ENCODE data around the gene GRIN2A.
A peak's percentile ranks its signal among the peaks of the same experiment; 100 is the strongest.

Gene GRIN2A

DNA sequence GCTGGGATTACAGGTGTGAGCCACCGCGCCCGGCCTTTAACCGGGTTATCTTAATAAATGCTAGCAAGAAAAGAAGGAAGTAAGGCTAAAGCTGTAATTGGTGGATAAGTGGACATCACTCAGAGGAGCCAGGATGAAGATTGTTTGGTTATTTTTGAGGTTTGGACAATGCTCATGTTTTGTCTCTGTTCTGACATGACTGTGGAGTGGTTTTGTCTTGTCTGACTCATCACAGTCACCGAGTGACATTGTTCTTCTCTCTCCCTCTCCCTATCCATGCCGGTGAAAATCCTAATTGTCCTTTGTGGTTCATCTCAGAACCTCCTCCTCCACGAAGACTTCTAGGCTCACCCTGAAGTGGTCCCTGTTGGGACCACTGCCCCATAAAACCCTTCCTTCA, 23.5 kb upstream of the GRIN2A start:
- DNase-seq: no peak
- TF ChIP-seq POLR2A (IDR thresholded peaks at IDR 0.05; ENCODE audit: low read length) (no peak), GATA1 (IDR thresholded peaks at IDR 0.05; ENCODE audit: low read depth, low read length) (no peak)

DNA sequence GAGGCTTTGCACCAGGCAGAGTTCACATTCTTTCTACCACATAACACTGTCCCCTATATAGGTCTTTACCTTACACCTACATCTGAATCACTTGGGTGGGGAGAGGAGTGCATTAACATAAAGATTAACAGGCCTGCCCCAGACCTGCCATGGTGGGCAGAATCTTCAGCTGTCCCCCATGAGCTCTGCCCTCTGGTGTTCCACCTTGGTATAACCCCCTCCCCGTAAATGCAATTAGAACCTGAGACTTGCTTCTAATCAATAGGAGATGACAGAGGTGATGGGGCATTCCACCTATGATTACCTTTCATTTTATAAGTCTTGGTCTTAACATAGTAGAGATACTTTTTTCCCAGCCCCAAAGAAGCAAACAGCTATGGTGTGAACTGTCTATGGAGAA, 20.4 kb upstream of the GRIN2A start:
- no peak for TF ChIP-seq GATA1 (IDR thresholded peaks at IDR 0.05; ENCODE audit: low read depth, low read length)
- TF ChIP-seq POLR2A (IDR thresholded peaks at IDR 0.05; ENCODE audit: low read length): no peak
- DNase-seq: no peak

DNA sequence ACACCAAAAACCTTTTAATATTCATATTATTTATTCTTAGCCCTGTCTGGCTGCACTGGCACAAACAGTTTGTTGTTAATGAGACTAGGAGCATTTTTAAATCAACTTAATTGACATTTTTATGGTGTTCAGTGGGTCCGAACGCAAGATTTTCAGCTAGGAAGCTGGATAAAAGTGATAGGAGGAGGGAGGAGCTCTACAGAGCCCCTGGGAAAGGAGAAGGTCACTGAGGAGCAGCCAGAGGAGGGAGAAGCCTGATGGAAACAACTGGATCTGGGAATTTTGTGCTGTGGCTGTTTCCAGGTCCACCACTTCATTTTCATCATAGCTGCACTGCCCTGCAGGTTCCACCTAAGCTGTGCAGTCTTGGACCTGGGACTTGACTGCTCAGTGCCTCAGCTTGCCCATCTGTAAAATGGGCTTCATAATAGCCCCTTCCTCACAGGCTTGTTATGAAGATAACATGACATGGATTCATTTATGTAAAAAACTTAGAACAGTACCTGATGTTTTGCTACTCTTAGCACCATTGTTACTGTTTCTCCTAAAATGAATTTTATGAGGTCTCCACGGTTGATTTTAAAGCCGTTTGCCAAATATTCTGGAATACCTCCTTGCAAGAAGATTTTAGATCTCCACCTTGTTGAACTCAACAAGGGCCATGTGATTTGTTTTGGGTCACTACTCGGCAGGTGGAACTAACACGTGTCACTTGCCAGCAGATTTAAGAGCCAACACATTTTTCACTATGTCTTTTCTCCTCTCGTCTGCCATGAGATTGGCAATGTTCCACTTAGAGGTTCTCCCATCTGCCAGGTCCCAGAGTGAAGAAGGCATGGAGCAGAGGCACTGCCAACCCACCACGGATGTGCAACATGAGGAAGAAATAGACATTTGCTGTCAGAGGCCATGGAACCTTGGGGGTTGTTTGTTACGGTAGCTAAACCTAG, 18.7 kb upstream of the GRIN2A start:
- no peak for DNase-seq

DNA sequence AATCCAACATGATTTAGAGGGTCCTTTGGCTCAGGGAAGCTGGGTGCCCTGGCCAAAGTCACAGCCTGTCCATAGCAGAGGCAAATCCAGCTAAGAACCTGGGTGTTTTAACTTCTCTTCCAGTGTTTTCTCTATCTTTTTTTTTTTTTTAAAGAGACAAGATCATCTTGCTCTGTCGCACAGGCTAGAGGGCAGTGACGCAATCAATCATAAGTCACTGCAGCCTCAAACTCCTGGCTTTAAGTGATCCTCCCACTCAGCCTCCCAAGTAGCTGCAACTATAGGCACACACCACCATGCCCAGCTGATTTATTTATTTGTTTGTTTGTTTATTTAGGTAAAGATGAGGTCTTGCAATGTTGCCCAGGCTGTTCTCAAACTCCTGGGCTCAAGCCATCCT, 14.8 kb upstream of the GRIN2A start:
- no peak for DNase-seq
- TF ChIP-seq GATA1 (IDR thresholded peaks at IDR 0.05; ENCODE audit: low read depth, low read length) (no peak), POLR2A (IDR thresholded peaks at IDR 0.05; ENCODE audit: low read length) (no peak)

More for the DNA sequence above, 18.7 kb upstream of the GRIN2A start:
- TF ChIP-seq GATA1 (IDR thresholded peaks at IDR 0.05; ENCODE audit: low read depth, low read length) (no peak), POLR2A (IDR thresholded peaks at IDR 0.05; ENCODE audit: low read length) (no peak)

DNA sequence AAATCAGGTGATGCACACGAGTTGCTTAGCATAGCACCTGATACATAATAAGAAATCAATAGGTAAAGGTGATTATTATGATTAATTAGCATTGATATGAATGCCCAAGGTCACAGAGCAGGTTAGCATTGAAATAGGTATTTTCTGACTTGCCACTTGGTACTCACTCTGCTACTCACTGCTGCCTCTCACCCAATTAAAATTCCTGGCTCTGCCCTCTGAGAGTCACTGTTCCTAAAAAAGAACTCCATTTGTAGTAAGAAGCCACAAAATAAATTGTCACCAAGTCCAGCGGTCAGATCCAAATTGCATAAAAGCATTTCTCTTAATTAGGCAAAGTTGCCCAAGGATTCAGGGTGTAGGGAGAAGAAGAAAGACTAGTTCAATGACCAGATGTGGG, 8.9 kb upstream of the GRIN2A start:
- TF ChIP-seq POLR2A (IDR thresholded peaks at IDR 0.05; ENCODE audit: low read length) (no peak), GATA1 (IDR thresholded peaks at IDR 0.05; ENCODE audit: low read depth, low read length) (no peak)
- DNase-seq: no peak

DNA sequence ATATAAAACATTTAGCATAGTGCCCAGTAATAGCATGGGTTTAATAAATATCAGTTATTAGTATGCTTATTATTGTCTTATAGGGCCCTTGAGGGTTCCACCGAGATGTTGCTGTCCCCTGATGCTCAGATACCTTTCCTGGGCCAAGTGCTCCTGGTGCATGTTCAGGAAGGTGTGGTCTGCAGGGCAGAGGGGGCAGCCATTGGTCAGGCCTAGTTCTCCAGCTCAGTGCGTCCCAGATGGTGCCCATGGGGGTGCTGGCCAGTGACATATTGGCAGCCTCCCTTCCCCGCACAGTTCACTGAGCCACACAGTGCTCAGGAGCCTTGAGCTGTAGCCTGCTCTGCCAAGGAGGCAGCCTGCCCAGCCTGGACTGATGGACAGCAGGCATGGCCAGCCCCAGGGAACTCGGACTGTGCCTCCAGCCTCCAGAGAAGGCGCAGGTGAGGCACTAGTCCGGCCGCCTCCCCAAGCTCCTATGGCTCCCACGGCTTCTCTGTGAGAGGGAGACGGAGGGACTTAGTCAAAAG, 7.7 kb upstream of the GRIN2A start:
- no peak for DNase-seq
- TF ChIP-seq GATA1 (IDR thresholded peaks at IDR 0.05; ENCODE audit: low read depth, low read length) (no peak), POLR2A (IDR thresholded peaks at IDR 0.05; ENCODE audit: low read length) (no peak)

DNA sequence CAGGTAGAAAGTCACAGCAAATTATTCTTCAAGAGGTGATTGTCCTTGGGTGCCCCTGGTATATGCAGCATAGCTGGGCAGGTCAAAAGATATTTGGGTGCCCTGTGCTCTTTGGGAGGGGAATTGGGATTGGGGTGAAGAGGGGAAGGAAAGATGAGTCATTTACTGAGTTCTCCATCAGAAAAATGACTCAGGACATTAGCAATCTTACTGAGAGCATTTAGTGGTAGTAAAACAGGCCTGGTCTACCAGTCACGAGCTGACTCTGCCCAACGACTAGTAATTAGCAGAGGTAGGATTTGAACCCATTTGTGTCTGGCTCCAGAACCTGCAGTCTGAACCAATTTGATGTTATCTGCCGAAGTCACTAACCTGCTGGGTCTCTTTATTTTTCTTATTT, 6.0 kb upstream of the GRIN2A start:
- no peak for TF ChIP-seq POLR2A (IDR thresholded peaks at IDR 0.05; ENCODE audit: low read length)
- no peak for TF ChIP-seq GATA1 (IDR thresholded peaks at IDR 0.05; ENCODE audit: low read depth, low read length)
- DNase-seq: no peak

DNA sequence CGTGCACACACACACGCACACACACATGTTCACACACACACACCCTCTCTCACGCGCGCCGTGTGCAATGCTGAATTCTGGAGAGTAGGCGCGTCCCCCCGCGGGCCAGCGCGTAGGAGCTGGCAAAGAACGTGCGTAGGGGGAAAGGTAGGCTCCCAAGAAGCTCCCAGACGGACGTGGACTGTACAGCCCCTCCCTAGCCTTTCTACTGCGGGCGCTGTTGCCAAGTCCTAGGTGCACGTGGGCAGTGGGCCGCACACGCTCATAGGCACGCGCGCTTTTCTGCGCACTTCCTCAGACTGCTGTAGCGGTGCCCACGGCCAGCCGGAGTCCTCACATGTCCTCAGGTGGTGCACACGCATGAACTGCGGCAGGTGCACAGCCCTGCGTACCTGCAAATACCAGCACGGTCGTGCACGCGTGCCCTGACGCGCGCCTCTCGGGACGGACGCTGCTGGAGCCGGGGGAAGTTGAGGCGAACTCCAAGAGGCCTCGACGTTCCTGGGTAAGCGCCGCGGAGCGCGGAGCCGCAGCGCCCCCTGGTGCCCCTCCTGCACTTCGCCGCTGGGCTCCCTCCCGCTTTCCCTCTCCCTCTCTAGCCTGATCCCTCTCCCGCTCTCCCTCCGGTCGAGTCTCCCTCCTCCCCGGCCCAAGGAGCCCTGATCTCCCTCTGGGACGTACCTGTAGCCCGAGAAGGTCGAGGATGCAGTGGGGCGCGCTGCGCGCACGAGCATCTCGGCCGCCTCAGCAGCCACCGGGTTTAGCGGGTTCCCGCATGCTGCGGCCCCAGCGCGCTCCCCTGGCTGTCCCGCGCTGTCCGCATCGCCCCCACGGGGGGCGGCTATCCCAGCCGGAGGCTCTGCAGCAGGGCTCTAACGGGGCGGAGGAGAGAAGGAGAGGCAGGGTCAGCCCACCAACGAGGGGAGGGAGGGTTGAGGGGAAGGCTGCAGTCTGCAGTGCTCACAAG, 749 bp downstream of the GRIN2A start:
- TF ChIP-seq POLR2A (IDR thresholded peaks at IDR 0.05; ENCODE audit: low read length) (no peak), GATA1 (IDR thresholded peaks at IDR 0.05; ENCODE audit: low read depth, low read length) (no peak)
- peak; percentile 48 to 65 for DNase-seq

DNA sequence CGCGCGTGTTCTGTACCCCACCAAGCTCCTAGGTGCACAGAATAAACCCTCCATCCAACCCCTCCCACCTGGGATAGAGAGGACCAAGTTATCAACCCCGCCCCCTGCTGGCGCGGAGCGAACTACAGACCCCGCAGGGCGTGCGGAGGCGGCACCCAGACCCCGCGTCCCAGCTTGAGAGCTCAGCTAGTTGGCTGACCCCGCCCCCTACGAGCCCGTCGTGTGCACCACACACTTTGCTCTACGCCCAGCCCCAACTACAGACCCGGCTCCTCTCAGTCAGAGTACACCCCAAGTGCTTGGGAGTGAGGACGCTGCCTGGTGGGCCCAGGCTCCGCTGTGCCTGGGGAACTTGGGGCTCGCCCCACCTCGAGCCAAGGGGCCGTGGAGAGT, 1.5 kb downstream of the GRIN2A start:
- TF ChIP-seq GATA1 (IDR thresholded peaks at IDR 0.05; ENCODE audit: low read depth, low read length) (no peak), POLR2A (IDR thresholded peaks at IDR 0.05; ENCODE audit: low read length) (no peak)
- DNase-seq: peak; percentile 28 to 38

DNA sequence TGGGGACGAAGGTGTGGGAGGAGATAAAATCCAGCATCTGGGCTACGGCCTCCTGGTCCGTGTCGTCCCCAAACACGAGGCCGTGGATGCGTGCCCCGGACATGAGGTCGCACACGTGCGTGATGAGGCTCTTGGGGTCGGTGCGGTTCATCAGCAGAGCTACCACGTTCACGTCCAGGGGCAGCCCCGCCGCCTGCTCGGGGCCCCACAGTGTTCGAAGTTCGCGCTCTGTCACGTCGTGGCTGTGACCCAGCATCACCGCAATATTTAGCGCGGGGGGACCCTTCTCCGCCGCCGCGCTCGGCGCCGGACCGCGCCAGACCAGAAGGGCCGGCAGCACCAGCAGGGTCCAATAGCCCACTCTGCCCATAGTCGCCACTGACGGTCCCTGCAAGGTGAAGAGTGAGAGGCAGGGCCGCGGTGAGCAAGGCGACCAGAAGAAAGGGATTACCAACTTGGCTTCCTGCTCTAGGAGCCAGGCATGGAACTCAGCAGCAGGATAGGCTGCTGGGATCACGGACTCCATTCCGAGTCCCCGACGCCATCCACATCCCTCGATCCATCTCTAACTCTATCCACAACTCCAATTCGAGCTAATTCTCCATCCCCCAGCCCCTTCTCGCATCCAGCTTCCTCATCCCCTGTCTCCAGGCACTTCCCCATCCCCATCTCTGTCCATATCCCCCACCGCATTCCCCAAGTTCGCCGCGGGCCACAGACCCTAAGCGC, 2.0 kb downstream of the GRIN2A start:
- TF ChIP-seq POLR2A (IDR thresholded peaks at IDR 0.05; ENCODE audit: low read length) (no peak), GATA1 (IDR thresholded peaks at IDR 0.05; ENCODE audit: low read depth, low read length) (no peak)
- DNase-seq: no peak

DNA sequence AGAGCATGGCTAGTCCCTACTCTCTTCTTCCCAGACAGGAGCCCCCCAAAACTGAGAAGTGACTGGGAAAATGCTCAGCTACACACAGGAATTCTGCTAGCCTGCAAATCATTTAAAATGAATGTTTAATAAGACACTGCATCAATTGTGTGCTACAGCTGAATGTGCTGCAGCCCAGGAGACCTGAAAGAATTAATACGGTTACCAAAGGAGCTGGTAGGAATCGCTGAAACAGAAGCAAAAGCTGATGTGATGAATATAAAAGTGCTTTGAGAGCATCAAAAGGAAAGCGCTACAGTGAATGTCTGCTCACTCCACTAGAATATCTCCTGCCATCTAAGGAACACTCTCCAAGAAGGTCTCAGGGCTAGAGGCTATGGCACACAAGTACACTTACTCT, 3.7 kb downstream of the GRIN2A start:
- DNase-seq: no peak
- TF ChIP-seq POLR2A (IDR thresholded peaks at IDR 0.05; ENCODE audit: low read length): no peak
- no peak for TF ChIP-seq GATA1 (IDR thresholded peaks at IDR 0.05; ENCODE audit: low read depth, low read length)

DNA sequence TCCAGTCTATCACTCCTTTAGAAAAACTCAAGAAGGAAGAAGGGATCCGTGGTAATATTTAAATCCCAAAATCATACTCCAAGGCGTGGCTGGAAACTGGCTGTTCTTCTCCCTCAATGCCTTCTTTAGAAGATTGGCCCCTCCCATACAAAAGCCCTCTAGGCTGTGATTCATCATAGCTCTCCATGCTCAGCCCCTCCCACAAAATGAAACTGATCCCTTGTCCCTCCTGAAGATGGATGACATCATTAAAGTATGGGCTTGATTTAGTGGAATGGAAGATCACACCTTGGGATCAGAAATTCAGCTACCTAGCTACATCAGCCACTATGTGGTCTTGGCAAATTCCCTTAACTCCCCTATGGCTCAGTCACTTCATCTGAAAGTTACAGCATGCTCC, 4.1 kb downstream of the GRIN2A start:
- no peak for DNase-seq
- no peak for TF ChIP-seq GATA1 (IDR thresholded peaks at IDR 0.05; ENCODE audit: low read depth, low read length)
- TF ChIP-seq POLR2A (IDR thresholded peaks at IDR 0.05; ENCODE audit: low read length): no peak

Measured in erythroblast (primary cell).